Activated CD4-positive, alpha-beta T cell treated with anti-CD3 and anti-CD28 coated beads for 36 hours (primary cell): ENCODE results near the gene TOMM40. TPM values are rescaled to one million over a fixed set of nuclear protein-coding genes. Genes with fewer than 3 reads are reported as not detected.
"Not testable (repeated sequence)": the region's sequence is repeated elsewhere in the genome, so short reads cannot be mapped to it uniquely, and the experiment has no call there.

Source experiments
- ATAC-seq: fragments of 200-7000 bp; cut with Tn5 transposase; one replicate; pipeline ENCODE4 v1.10.0; 2021; ENCODE audit warnings: mild to moderate bottlenecking, moderate library complexity
- CTCF ChIA-PET: fragments of 350-600 bp; sonication (Branson Sonifier 250); formaldehyde crosslinking; loops from one replicate; lab custom pipeline; 2021; ENCODE audit warnings: antibody characterized with exemption; lab: Charles Lee
- POLR2A ChIA-PET: fragments of 350-600 bp; sonication (Branson Sonifier 250); formaldehyde crosslinking; loops from one replicate; lab custom pipeline; 2021; ENCODE audit warnings: antibody characterized with exemption, inconsistent platforms; lab: Charles Lee
- DNase-seq: peaks from one replicate; pipeline ENCODE4 v3.0.0-alpha.2; 2020
- H3K27ac Mint-ChIP-seq: one replicate; pipeline ENCODE4 v1.8.0; 2021; ENCODE audit warnings: mixed read lengths
- H3K27me3 Mint-ChIP-seq: one replicate; pipeline ENCODE4 v1.8.0; 2021; ENCODE audit warnings: mixed read lengths
- H3K36me3 Mint-ChIP-seq: one replicate; pipeline ENCODE4 v1.8.0; 2021; ENCODE audit warnings: low read depth, mixed read lengths
- H3K4me1 Mint-ChIP-seq: one replicate; pipeline ENCODE4 v1.8.0; 2021; ENCODE audit warnings: mixed read lengths
- H3K4me3 Mint-ChIP-seq: one replicate; pipeline ENCODE4 v1.8.0; 2021; ENCODE audit warnings: mild to moderate bottlenecking, moderate library complexity, mixed read lengths
- H3K9me3 Mint-ChIP-seq: one replicate; pipeline ENCODE4 v1.8.0; 2021; ENCODE audit warnings: low read depth, mixed read lengths
- intact Hi-C, 2 experiments: fragments of 100-400 bp; cut with DNase I in 1 of 2; cut with micrococcal nuclease in 1 of 2; formaldehyde crosslinking; loops; one replicate each; pipeline versions ENCODE4 v1.14.2 to v1.15.1; 2022 to 2024; cut with DNase I, micrococcal nuclease
- total RNA-seq, 2 experiments: library from RNA; stranded (reverse); gene quantifications; one replicate each; pipeline ENCODE4 v1.2.3, GENCODE V29; 2021

TOMM40 gene
- total RNA-seq, 2 experiments from 2014 or later: 120 to 132 TPM

GRCh38 chr19:44874317-44874716 lies 16.7 kb upstream of the TOMM40 start:
- CTCF ChIA-PET: no interaction called here
- Mint-ChIP-seq H3K36me3 (no peaks in the 10 kb centered on the region), H3K4me3 (no peak overlapping the region), H3K27ac (no peak overlapping the region), H3K27me3 (no peaks in the 10 kb centered on the region), H3K9me3 (no peaks in the 10 kb centered on the region), H3K4me1 (peaks cover 5% of the 10 kb centered on the region)
- DNase-seq (no peak), ATAC-seq (no peak)
- intact Hi-C loops: no loop called here
- POLR2A ChIA-PET: no interaction called here

GRCh38 chr19:44875666-44876451 lies 15.2 kb upstream of the TOMM40 start:
- POLR2A ChIA-PET: no interaction called here
- Mint-ChIP-seq H3K36me3 (no peaks in the 10 kb centered on the region), H3K4me1 (peaks cover 5% of the 10 kb centered on the region), H3K27me3 (no peaks in the 10 kb centered on the region), H3K4me3 (no peak overlapping the region), H3K9me3 (no peaks in the 10 kb centered on the region), H3K27ac (no peak overlapping the region)
- ATAC-seq (no peak), DNase-seq (no peak)
- CTCF ChIA-PET: no interaction called here
- intact Hi-C loops: no loop called here

- POLR2A ChIA-PET: interaction anchor here (0.6 kb wide), 1 partner anchor 15 kb away, joined by 3 read pairs; no protein-coding TSS in a partner anchor
- intact Hi-C loops: no loop called here
- ATAC-seq (no peak), DNase-seq (no peak)
- H3K4me1 Mint-ChIP-seq: peaks cover 5% of the 10 kb centered on the region
- no peaks in the 10 kb centered on the region for H3K9me3 Mint-ChIP-seq
- CTCF ChIA-PET: interaction anchor here (0.6 kb wide), 2 partner anchors 9 to 182 kb away, joined by 3 read pairs; no protein-coding TSS in a partner anchor
- no peaks in the 10 kb centered on the region for H3K27me3 Mint-ChIP-seq
- no peak overlapping the region for H3K4me3 Mint-ChIP-seq
- H3K36me3 Mint-ChIP-seq: no peaks in the 10 kb centered on the region
- no peak overlapping the region for H3K27ac Mint-ChIP-seq
These were observed 14.0 kb upstream of the TOMM40 start for GRCh38 chr19:44876930-44877535.

GRCh38 chr19:44878120-44878865 lies 12.8 kb upstream of the TOMM40 start:
- Mint-ChIP-seq H3K27ac (no peak overlapping the region), H3K4me3 (no peak overlapping the region)

GRCh38 chr19:44879309-44880065 lies 11.6 kb upstream of the TOMM40 start:
- Mint-ChIP-seq H3K36me3 (no peaks in the 10 kb centered on the region), H3K4me3 (no peak overlapping the region), H3K4me1 (peaks cover 5% of the 10 kb centered on the region), H3K27ac (no peak overlapping the region), H3K27me3 (no peaks in the 10 kb centered on the region), H3K9me3 (no peaks in the 10 kb centered on the region)
- POLR2A ChIA-PET: no interaction called here
- intact Hi-C loops: no loop called here
- no peak for ATAC-seq
- CTCF ChIA-PET: interaction anchor here (0.6 kb wide), 1 partner anchor 10 kb away, joined by 3 read pairs; no protein-coding TSS in a partner anchor
- no peak for DNase-seq

More at GRCh38 chr19:44878120-44878865, 12.8 kb upstream of the TOMM40 start:
- intact Hi-C loops: no loop called here
- ChIA-PET POLR2A (no interaction called here), CTCF (no interaction called here)
- H3K9me3 Mint-ChIP-seq: no peaks in the 10 kb centered on the region
- H3K4me1 Mint-ChIP-seq: peaks cover 5% of the 10 kb centered on the region
- no peaks in the 10 kb centered on the region for H3K27me3 Mint-ChIP-seq
- DNase-seq (no peak), ATAC-seq (no peak)
- H3K36me3 Mint-ChIP-seq: no peaks in the 10 kb centered on the region

GRCh38 chr19:44882063-44882462 lies 9.0 kb upstream of the TOMM40 start:
- H3K9me3 Mint-ChIP-seq: no peaks in the 10 kb centered on the region
- intact Hi-C loops: no loop called here
- H3K4me1 Mint-ChIP-seq: peaks cover 4% of the 10 kb centered on the region
- H3K27me3 Mint-ChIP-seq: no peaks in the 10 kb centered on the region
- H3K27ac Mint-ChIP-seq: no peak overlapping the region
- ChIA-PET CTCF (interaction anchor here (0.6 to 1.3 kb wide), 2 partner anchors 17 to 112 kb away, joined by 3 to 4 read pairs; no protein-coding TSS in a partner anchor), POLR2A (no interaction called here)
- no peaks in the 10 kb centered on the region for H3K36me3 Mint-ChIP-seq
- no peak overlapping the region for H3K4me3 Mint-ChIP-seq
- ATAC-seq (no peak), DNase-seq (no peak)

GRCh38 chr19:44882619-44883397 lies 8.2 kb upstream of the TOMM40 start:
- H3K9me3 Mint-ChIP-seq, H3K4me1 Mint-ChIP-seq, POLR2A ChIA-PET, ATAC-seq, H3K36me3 Mint-ChIP-seq, intact Hi-C loops, H3K4me3 Mint-ChIP-seq, DNase-seq, H3K27me3 Mint-ChIP-seq, H3K27ac Mint-ChIP-seq: not testable (repeated sequence)
- CTCF ChIA-PET: interaction anchor here (0.6 to 1.5 kb wide), 4 partner anchors 16 to 1878 kb away, joined by 3 to 4 read pairs (median 3); no protein-coding TSS in a partner anchor

- intact Hi-C loops: no loop called here
- ChIA-PET CTCF (interaction anchor here (1.5 kb wide), 1 partner anchor 70 kb away, joined by 3 read pairs; no protein-coding TSS in a partner anchor), POLR2A (interaction anchor here (0.6 to 0.8 kb wide), 2 partner anchors 113 to 114 kb away, joined by 3 to 9 read pairs; no protein-coding TSS in a partner anchor)
- H3K4me1 Mint-ChIP-seq: peaks cover under 1% of the 10 kb centered on the region
- no peak overlapping the region for H3K4me3 Mint-ChIP-seq
- H3K27me3 Mint-ChIP-seq: no peaks in the 10 kb centered on the region
- ATAC-seq (no peak), DNase-seq (no peak)
- H3K36me3 Mint-ChIP-seq: no peaks in the 10 kb centered on the region
- H3K9me3 Mint-ChIP-seq: no peaks in the 10 kb centered on the region
- no peak overlapping the region for H3K27ac Mint-ChIP-seq
These were observed 7.1 kb upstream of the TOMM40 start for GRCh38 chr19:44883922-44884321.

- peaks cover 3% of the 10 kb centered on the region for H3K4me1 Mint-ChIP-seq
- DNase-seq (no peak), ATAC-seq (no peak)
- intact Hi-C loops: no loop called here
- CTCF ChIA-PET: interaction anchor here (1.5 kb wide), 1 partner anchor 69 kb away, joined by 3 read pairs; no protein-coding TSS in a partner anchor
- H3K27me3 Mint-ChIP-seq: no peaks in the 10 kb centered on the region
- H3K27ac Mint-ChIP-seq: no peak overlapping the region
- H3K36me3 Mint-ChIP-seq: no peaks in the 10 kb centered on the region
- POLR2A ChIA-PET: interaction anchor here (0.8 kb wide), 1 partner anchor 114 kb away, joined by 9 read pairs; no protein-coding TSS in a partner anchor
- no peak overlapping the region for H3K4me3 Mint-ChIP-seq
- no peaks in the 10 kb centered on the region for H3K9me3 Mint-ChIP-seq
These were observed 6.5 kb upstream of the TOMM40 start for GRCh38 chr19:44884566-44884965.

- no peaks in the 10 kb centered on the region for H3K36me3 Mint-ChIP-seq
- POLR2A ChIA-PET: no interaction called here
- no peak overlapping the region for H3K4me3 Mint-ChIP-seq
- H3K27me3 Mint-ChIP-seq: no peaks in the 10 kb centered on the region
- no peak for DNase-seq
- no peaks in the 10 kb centered on the region for H3K9me3 Mint-ChIP-seq
- CTCF ChIA-PET: interaction anchor here (0.7 to 1.2 kb wide), 2 partner anchors 9 to 162 kb away, joined by 3 read pairs; no protein-coding TSS in a partner anchor
- intact Hi-C loops: no loop called here
- no peak overlapping the region for H3K27ac Mint-ChIP-seq
- no peak for ATAC-seq
- H3K4me1 Mint-ChIP-seq: peaks cover 6% of the 10 kb centered on the region
These were observed 4.9 kb upstream of the TOMM40 start for GRCh38 chr19:44886141-44886540.
